ENCODE measurements around the gene ARL8A. TPM values are rescaled to one million over a fixed set of nuclear protein-coding genes. Genes with fewer than 3 reads are reported as not detected.

ARL8A gene
- total and polyA plus RNA-seq, 2 donors (not counting 1 experiment from before 2014, with no cell fraction given): 67.6 to 70.7 TPM

DNA sequence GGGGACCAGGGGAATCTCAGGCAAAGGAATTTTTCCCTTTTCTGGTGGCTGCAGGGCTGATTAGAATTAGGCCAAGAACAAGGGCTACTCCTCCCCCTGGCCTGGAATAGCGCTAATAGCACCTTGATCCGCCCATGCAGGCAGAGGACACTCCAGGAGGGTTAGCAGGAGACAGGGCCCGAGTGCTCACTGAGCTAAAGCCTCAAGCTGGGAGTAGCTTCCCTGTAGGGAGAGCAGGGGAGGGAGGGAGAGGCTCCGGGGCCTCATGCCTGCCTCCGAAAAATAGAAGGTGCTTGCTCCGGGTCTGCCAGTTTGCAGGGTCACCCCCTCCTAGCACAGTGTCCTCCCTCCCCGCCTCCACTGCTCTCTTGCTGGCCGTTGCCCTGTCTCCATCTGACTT lies 12.1 kb upstream of the ARL8A start:
- Mint-ChIP-seq H3K9me3 (ENCODE audit: insufficient read depth) (no peaks in the 10 kb centered on the region), H3K4me3 (no peak overlapping the region), H3K27ac (no peak overlapping the region), H3K27me3 (no peaks in the 10 kb centered on the region), H3K4me1 (peaks cover 52% of the 10 kb centered on the region)
- peaks cover 27 to 38% of the 10 kb centered on the region in 2 donors for H3K4me1 ChIP-seq (ENCODE audit: control insufficient read depth in 2 of 2, insufficient read depth in 2 of 2, low read length in 2 of 2)
- H3K27ac ChIP-seq (ENCODE audit: low read length in 2 of 2): no peak overlapping the region
- no peaks in the 10 kb centered on the region for H3K27me3 ChIP-seq (replicated peaks in 1 of 4; ENCODE audit: control extremely low read depth in 1 of 4, control insufficient read depth in 3 of 4, insufficient read depth in 4 of 4, low read length in 3 of 4)
- no peak for ATAC-seq (ENCODE audit: low read depth)
- no peak for TF ChIP-seq EZH2 (IDR thresholded peaks at IDR 0.05; ENCODE audit: borderline replicate concordance, insufficient read depth, low read depth, low read length, poor library complexity, severe bottlenecking)
- TF ChIP-seq, protein P1, sequence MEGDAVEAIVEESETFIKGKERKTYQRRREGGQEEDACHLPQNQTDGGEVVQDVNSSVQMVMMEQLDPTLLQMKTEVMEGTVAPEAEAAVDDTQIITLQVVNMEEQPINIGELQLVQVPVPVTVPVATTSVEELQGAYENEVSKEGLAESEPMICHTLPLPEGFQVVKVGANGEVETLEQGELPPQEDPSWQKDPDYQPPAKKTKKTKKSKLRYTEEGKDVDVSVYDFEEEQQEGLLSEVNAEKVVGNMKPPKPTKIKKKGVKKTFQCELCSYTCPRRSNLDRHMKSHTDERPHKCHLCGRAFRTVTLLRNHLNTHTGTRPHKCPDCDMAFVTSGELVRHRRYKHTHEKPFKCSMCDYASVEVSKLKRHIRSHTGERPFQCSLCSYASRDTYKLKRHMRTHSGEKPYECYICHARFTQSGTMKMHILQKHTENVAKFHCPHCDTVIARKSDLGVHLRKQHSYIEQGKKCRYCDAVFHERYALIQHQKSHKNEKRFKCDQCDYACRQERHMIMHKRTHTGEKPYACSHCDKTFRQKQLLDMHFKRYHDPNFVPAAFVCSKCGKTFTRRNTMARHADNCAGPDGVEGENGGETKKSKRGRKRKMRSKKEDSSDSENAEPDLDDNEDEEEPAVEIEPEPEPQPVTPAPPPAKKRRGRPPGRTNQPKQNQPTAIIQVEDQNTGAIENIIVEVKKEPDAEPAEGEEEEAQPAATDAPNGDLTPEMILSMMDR (IDR thresholded peaks at IDR 0.05): no peak
- no peak for DNase-seq
- H2AFZ ChIP-seq (ENCODE audit: insufficient read depth, low read depth, low read length, poor library complexity, severe bottlenecking): no peak overlapping the region
- H3K9me3 ChIP-seq (ENCODE audit: control extremely low read depth in 1 of 3, control insufficient read depth in 2 of 3, insufficient read depth in 1 of 3, low read length in 2 of 3): no peaks in the 10 kb centered on the region
- ChIA-PET POLR2A (no interaction called here), CTCF (interaction anchor here (2.1 to 4.1 kb wide), 6 partner anchors 10 to 157 kb away, joined by 16 to 37 read pairs (median 24); partner anchors contain the start of gene ARL8A)
- peaks cover 36% of the 10 kb centered on the region for H3K79me2 ChIP-seq (ENCODE audit: control insufficient read depth, insufficient read depth, low read length)
- no peak overlapping the region for H3K4me2 ChIP-seq (replicated peaks; ENCODE audit: low read depth, low read length, poor library complexity, severe bottlenecking)
- 88% methylated on average over 4 of the region's 8 CpGs for WGBS (ENCODE audit: insufficient coverage)
- intact Hi-C loops (cut with micrococcal nuclease): no loop called here
- no peak overlapping the region for H3K9ac ChIP-seq (ENCODE audit: low read length)
- H4K20me1 ChIP-seq (ENCODE audit: control insufficient read depth, insufficient read depth, low read length, poor library complexity, severe bottlenecking): peaks cover 7% of the 10 kb centered on the region
- peaks cover 12 to 59% of the 10 kb centered on the region in 2 experiments for H3K36me3 ChIP-seq (replicated peaks in 1 of 2; ENCODE audit: control extremely low read depth in 1 of 2, control insufficient read depth in 1 of 2, extremely low read depth in 1 of 2, insufficient read depth in 2 of 2, low read length in 1 of 2)
- H3K4me3 ChIP-seq (ENCODE audit: control extremely low read depth in 1 of 5, extremely low read depth in 1 of 5, insufficient read depth in 1 of 5, low read depth in 2 of 5, low read length in 4 of 5): no peak overlapping the region

DNA sequence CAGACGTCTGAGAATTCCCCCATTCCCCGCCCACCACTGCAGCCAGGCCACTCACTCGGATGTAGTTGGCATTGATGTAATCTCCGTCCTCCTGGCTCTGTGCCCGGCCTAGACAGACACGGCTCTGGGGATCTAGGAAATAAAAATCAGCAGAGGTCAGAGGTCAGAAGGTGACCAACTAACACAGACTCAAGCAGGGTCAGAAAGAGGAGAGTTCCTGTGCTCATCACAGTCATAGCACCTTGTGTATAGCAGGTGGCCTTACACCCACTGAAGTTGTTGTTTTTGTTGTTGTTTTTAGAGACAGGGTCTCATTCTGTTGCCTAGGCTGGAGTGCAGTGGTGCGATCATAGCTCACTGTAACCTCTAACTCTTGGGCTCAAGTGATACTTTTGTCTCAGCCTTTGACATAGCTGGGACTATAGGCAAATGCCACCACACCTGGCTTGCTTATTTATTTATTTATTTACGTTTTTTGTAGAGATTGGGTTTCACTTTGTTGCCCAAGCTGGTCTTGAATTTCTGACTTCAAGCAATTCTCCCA lies 11.0 kb upstream of the ARL8A start:
- H3K27me3 Mint-ChIP-seq: no peaks in the 10 kb centered on the region
- WGBS (ENCODE audit: insufficient coverage): 93% methylated on average over 3 of the region's 8 CpGs
- Histone ChIP-seq H3K27ac (ENCODE audit: low read length in 2 of 2) (no peak overlapping the region), H3K79me2 (ENCODE audit: control insufficient read depth, insufficient read depth, low read length) (peaks cover 25% of the 10 kb centered on the region), H3K9me3 (ENCODE audit: control extremely low read depth in 1 of 3, control insufficient read depth in 2 of 3, insufficient read depth in 1 of 3, low read length in 2 of 3) (no peaks in the 10 kb centered on the region), H3K4me2 (replicated peaks; ENCODE audit: low read depth, low read length, poor library complexity, severe bottlenecking) (no peak overlapping the region), H4K20me1 (ENCODE audit: control insufficient read depth, insufficient read depth, low read length, poor library complexity, severe bottlenecking) (peaks cover 7% of the 10 kb centered on the region), H2AFZ (ENCODE audit: insufficient read depth, low read depth, low read length, poor library complexity, severe bottlenecking) (no peak overlapping the region), H3K36me3 (replicated peaks in 1 of 2; ENCODE audit: control extremely low read depth in 1 of 2, control insufficient read depth in 1 of 2, extremely low read depth in 1 of 2, insufficient read depth in 2 of 2, low read length in 1 of 2) (peaks cover 12 to 69% of the 10 kb centered on the region in 2 experiments), H3K27me3 (replicated peaks in 1 of 4; ENCODE audit: control extremely low read depth in 1 of 4, control insufficient read depth in 3 of 4, insufficient read depth in 4 of 4, low read length in 3 of 4) (no peaks in the 10 kb centered on the region), H3K9ac (ENCODE audit: low read length) (no peak overlapping the region), H3K4me1 (ENCODE audit: control insufficient read depth in 2 of 2, insufficient read depth in 2 of 2, low read length in 2 of 2) (peaks cover 17 to 28% of the 10 kb centered on the region in 2 donors), H3K4me3 (ENCODE audit: control extremely low read depth in 1 of 5, extremely low read depth in 1 of 5, insufficient read depth in 1 of 5, low read depth in 2 of 5, low read length in 4 of 5) (no peak overlapping the region)
- H3K27ac Mint-ChIP-seq: no peak overlapping the region
- ChIA-PET POLR2A (interaction anchor here (1.2 kb wide), 1 partner anchor 11 kb away, joined by 4 read pairs; the partner anchor contains the start of gene ARL8A), CTCF (interaction anchor here (0.6 to 5.5 kb wide), 20 partner anchors 8 to 172 kb away, joined by 3 to 37 read pairs (median 6); partner anchors contain the start of genes ARL8A and LGR6)
- H3K4me1 Mint-ChIP-seq: peaks cover 42% of the 10 kb centered on the region
- no peak overlapping the region for H3K4me3 Mint-ChIP-seq
- no peak for DNase-seq
- intact Hi-C loops (cut with micrococcal nuclease): loop anchor here (1.0 kb wide), 2 partner anchors 10 to 160 kb away; no protein-coding TSS in a partner anchor
- no peaks in the 10 kb centered on the region for H3K9me3 Mint-ChIP-seq (ENCODE audit: insufficient read depth)
- no peak for ATAC-seq (ENCODE audit: low read depth)
- TF ChIP-seq EZH2 (IDR thresholded peaks at IDR 0.05; ENCODE audit: borderline replicate concordance, insufficient read depth, low read depth, low read length, poor library complexity, severe bottlenecking): no peak
- TF ChIP-seq, protein P1 (IDR thresholded peaks at IDR 0.05): no peak

Data from B cell (primary cell).